GM06990 (cell line): ENCODE results near the gene GNPTAB.

Experiments
- DNase-seq: peaks from one replicate; pipeline ENCODE4 v3.0.0-alpha.2; 2011; ENCODE audit not compliant: insufficient read length; ENCODE audit errors: extremely low read depth
- H3K27me3 ChIP-seq: replicated peaks from 2 replicates; pipeline ENCODE4 v1.6.0; 2011; ENCODE audit warnings: low read length; ENCODE audit not compliant: control insufficient read depth, insufficient read depth
- H3K36me3 ChIP-seq: 2 replicates; pipeline ENCODE4 v1.5.1; 2011; ENCODE audit warnings: low read length; ENCODE audit not compliant: control insufficient read depth, insufficient read depth
- H3K4me3 ChIP-seq: replicated peaks from 2 replicates; pipeline ENCODE4 v1.5.1; 2011; ENCODE audit warnings: low read depth, mild to moderate bottlenecking, control low read depth, low read length
- TF ChIP-seq, protein P1 (sequence below): IDR thresholded peaks from 2 replicates; pipeline ENCODE4 v1.5.1; 2011; ENCODE audit warnings: low read length, control low read depth, mild to moderate bottlenecking, inconsistent platforms; ENCODE audit not compliant: insufficient read depth, poor library complexity, severe bottlenecking

GNPTAB gene

DNA sequence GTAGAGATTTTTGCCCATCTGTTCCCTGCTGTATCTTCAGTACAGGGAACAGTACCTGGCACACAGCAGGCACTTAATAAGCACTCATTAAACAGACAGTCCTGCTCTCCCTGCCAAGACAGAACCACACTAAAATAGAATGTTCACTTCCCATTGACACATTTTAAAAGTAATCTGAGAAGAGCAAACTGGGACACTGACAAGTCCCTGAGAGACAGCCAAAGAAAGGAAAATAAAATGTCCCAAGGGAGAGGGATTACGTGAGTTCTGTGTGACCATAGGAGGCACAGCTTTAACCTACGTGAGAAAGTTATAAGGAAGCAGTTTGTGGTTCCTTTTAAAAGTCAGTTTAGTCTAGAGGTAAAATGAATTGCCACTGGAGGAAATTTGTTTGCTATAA, 47.6 kb downstream of the GNPTAB start:
- no peak for DNase-seq
- Histone ChIP-seq H3K4me3 (no peak overlapping the region), H3K36me3 (peaks cover 2% of the 10 kb centered on the region; the same call in 1 of the 2 replicates), H3K27me3 (no peaks in the 10 kb centered on the region)
- TF ChIP-seq, protein P1, sequence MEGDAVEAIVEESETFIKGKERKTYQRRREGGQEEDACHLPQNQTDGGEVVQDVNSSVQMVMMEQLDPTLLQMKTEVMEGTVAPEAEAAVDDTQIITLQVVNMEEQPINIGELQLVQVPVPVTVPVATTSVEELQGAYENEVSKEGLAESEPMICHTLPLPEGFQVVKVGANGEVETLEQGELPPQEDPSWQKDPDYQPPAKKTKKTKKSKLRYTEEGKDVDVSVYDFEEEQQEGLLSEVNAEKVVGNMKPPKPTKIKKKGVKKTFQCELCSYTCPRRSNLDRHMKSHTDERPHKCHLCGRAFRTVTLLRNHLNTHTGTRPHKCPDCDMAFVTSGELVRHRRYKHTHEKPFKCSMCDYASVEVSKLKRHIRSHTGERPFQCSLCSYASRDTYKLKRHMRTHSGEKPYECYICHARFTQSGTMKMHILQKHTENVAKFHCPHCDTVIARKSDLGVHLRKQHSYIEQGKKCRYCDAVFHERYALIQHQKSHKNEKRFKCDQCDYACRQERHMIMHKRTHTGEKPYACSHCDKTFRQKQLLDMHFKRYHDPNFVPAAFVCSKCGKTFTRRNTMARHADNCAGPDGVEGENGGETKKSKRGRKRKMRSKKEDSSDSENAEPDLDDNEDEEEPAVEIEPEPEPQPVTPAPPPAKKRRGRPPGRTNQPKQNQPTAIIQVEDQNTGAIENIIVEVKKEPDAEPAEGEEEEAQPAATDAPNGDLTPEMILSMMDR = no peak

DNA sequence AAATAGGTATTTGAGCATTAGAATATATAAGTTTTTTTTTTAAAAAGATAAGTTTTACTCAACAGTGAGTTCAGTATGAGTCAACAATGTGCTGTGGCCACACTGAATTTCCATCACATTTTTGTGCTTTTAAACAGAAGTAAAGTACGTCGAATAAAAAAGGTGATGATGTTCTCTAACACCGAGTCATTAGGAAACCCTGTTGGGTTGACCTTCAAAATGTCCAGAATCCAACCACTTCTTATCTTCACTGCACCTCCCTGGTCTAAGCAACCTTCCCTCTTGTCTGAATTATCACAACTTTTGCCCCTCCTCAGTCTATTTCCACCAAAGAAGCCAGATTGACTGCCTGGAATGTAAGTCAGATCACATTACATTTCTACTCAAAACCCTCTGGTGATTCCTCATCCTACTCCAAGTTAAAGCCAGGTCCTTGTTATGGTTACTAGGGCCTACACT, 48.5 kb downstream of the GNPTAB start:
- H3K36me3 ChIP-seq = peaks cover 2% of the 10 kb centered on the region; the same call in 1 of the 2 replicates
- TF ChIP-seq, protein P1 = no peak
- DNase-seq = no peak
- H3K4me3 ChIP-seq = no peak overlapping the region
- H3K27me3 ChIP-seq = no peaks in the 10 kb centered on the region

DNA sequence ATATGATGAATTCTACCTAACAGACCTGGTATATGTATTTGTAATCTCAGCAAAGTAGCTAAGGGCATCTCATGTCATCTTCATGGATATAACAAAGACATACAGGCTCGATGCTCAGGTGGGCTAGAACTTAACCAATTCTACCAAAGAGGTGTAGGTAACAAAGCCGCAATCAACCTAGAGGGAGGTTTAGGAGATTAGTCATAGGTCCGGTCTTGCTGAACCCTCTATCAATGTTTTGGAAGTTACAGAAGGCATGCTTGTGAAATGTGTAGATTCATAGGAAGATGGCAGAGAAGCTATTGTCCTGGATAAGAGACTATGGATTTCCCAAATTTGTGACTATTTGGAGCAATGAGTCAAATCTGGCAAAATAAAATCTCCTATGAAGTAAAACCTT, 48.9 kb downstream of the GNPTAB start:
- Histone ChIP-seq H3K27me3 (no peaks in the 10 kb centered on the region), H3K36me3 (peaks cover 2% of the 10 kb centered on the region; the same call in 1 of the 2 replicates), H3K4me3 (no peak overlapping the region)

DNA sequence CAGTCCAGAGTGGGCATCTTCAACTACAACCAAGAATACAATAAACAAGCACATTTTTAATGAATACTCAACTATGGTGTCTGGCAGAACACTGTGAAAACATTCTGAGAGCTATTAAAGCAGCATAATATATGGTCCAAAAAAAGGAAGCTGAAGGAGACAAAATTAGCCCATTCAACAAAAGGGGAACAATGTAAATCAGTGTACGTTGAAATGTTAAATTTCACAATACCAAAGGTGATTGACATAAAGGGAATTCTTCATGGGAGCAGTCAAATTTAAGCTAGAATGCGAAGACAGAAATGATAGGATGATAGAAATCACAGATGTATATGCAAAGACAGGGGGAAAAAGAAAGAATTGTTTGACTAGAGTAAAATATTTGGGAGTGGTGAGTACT, 50.2 kb downstream of the GNPTAB start:
- no peak for DNase-seq
- TF ChIP-seq, protein P1 = no peak
- H3K27me3 ChIP-seq = no peaks in the 10 kb centered on the region
- H3K4me3 ChIP-seq = no peak overlapping the region
- H3K36me3 ChIP-seq = peaks cover 5% of the 10 kb centered on the region; the same call in 1 of the 2 replicates

More for the DNA sequence above, 48.9 kb downstream of the GNPTAB start:
- TF ChIP-seq, protein P1 = no peak
- DNase-seq = no peak

DNA sequence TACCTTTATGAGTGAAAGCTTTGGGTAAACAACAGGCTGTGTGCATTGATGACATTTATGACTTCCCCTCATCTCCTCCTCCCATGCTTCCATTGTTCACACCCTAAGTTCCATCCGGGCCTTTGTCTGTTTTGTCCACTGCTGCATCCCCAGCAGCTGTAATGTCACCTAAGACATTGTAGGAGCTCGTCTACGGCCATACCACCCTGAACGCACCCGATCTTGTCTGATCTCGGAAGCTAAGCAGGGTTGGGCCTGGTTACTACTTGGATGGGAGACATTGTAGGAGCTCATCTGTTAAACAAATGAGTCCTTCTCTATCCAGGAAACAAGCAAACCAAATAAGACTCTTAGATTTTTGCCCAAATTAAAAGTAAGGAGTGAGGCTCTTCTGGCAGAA, 51.1 kb downstream of the GNPTAB start:
- H3K4me3 ChIP-seq = no peak overlapping the region
- TF ChIP-seq, protein P1 = no peak
- DNase-seq = no peak
- no peaks in the 10 kb centered on the region for H3K27me3 ChIP-seq
- peaks cover 3% of the 10 kb centered on the region; the same call in 1 of the 2 replicates for H3K36me3 ChIP-seq

DNA sequence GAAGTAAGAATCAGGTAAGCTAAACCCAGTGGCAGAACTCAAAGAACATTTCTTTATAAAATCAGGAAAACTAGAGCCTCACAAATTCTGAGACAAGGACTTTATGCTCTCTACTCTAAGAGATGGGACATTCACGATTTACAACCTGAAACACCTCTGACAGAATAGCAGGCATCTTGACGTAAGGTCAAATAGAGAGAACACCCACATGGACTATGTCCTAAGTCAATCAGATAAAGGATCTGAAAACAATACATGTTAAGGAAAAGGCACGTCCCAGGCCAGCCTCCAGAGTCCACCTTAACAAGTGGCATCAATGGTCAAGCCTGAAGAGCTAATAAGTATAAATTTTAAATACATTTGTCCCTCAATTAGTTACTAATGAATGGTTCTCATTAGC, 51.6 kb downstream of the GNPTAB start:
- DNase-seq = no peak
- Histone ChIP-seq H3K4me3 (no peak overlapping the region), H3K36me3 (peaks cover 3% of the 10 kb centered on the region; the same call in 1 of the 2 replicates), H3K27me3 (no peaks in the 10 kb centered on the region)
- TF ChIP-seq, protein P1 = no peak
